ENCODE measurements around the gene CDC42EP4.

GRCh38 chr17:73272906-73273218 lies 38.9 kb downstream of the CDC42EP4 start:
- TF ChIP-seq CTCF (IDR thresholded peaks at IDR 0.05; ENCODE audit: low read depth, low read length, missing input control) (no peak), MAX (IDR thresholded peaks at IDR 0.05) (no peak), REST (IDR thresholded peaks at IDR 0.05) (no peak), RXRA (IDR thresholded peaks at IDR 0.05) (no peak), EGR1 (IDR thresholded peaks at IDR 0.05; ENCODE audit: low read depth in 2 of 2) (no peak), RAD21 (IDR thresholded peaks at IDR 0.05) (no peak), ZBTB33 (IDR thresholded peaks at IDR 0.05) (no peak), GABPA (IDR thresholded peaks at IDR 0.05 in 1 of 2, conservative IDR thresholded peaks at IDR 0.05 in 1 of 2) (no peak)
